MM.1S (cell line): Measurements from ENCODE around the gene MACROD1.

ENCODE experiments used
- EZH2 ChIP-seq: fragments of 300-600 bp; sonication (generic); optimal IDR thresholded peaks from 2 replicates; pipeline ENCODE3; 2017; ENCODE audit warnings: low read depth, mild to moderate bottlenecking, antibody characterized with exemption, low read length, mixed read lengths
- TF ChIP-seq, protein P1 (sequence below): fragments of 300-600 bp; sonication (generic); IDR thresholded peaks from 2 replicates; pipeline ENCODE4 v1.5.1; 2016; ENCODE audit warnings: antibody characterized with exemption, low read length, mixed read lengths

DNA sequence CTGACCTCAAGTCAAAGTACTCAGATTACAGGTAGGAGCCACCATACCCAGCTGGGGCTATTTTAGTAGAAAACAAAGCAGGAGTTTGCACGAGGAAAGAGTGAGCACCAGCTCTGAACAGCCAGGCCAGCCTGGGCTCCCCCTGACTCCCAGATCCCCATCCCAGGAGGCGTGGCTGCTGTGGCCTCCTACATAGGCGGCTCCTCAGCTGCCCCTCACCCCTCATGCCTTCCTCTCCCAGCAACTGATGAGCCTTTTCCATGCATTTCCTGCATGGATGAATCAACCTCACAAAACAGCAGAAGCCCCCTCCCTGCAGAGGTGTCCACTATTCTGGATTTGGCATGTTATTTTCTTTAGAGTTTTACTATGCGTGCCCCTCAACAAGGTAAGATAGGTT, 140.7 kb downstream of the MACROD1 start:
- TF ChIP-seq, protein P1, sequence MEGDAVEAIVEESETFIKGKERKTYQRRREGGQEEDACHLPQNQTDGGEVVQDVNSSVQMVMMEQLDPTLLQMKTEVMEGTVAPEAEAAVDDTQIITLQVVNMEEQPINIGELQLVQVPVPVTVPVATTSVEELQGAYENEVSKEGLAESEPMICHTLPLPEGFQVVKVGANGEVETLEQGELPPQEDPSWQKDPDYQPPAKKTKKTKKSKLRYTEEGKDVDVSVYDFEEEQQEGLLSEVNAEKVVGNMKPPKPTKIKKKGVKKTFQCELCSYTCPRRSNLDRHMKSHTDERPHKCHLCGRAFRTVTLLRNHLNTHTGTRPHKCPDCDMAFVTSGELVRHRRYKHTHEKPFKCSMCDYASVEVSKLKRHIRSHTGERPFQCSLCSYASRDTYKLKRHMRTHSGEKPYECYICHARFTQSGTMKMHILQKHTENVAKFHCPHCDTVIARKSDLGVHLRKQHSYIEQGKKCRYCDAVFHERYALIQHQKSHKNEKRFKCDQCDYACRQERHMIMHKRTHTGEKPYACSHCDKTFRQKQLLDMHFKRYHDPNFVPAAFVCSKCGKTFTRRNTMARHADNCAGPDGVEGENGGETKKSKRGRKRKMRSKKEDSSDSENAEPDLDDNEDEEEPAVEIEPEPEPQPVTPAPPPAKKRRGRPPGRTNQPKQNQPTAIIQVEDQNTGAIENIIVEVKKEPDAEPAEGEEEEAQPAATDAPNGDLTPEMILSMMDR: no peak
- no peak for TF ChIP-seq EZH2
